A549 (cell line): ENCODE measurements around the gene PPIL4. TPM values are rescaled to one million over a fixed set of nuclear protein-coding genes. Genes with fewer than 3 reads are reported as not detected.
"Not testable (repeated sequence)": the region's sequence is repeated elsewhere in the genome, so short reads cannot be mapped to it uniquely, and the experiment has no call there.

Experiments
- ATAC-seq, 2 experiments: fragments of 200-7000 bp in 1 of 2; fragments of >200 bp in 1 of 2; cut with Nextera tagmentation in 1 of 2; cut with Tn5 transposase in 1 of 2; 3 replicates each; pipeline versions ENCODE4 v1.8.0 to v1.9.1; 2018 to 2020; ENCODE audit warnings: mild to moderate bottlenecking in 1 of 2, moderate library complexity in 1 of 2
- CTCF ChIA-PET: fragments of 300-600 bp; sonication (Branson Sonifier 250); formaldehyde crosslinking; extraction: SDS; loops from one replicate; lab custom pipeline; 2021; ENCODE audit warnings: antibody characterized with exemption, inconsistent platforms; lab: Yijun Ruan, JAX
- POLR2A ChIA-PET: fragments of 350-600 bp; formaldehyde crosslinking; extraction: SDS; loops from one replicate; lab custom pipeline; 2021; ENCODE audit warnings: antibody characterized with exemption, inconsistent platforms; lab: Yijun Ruan, JAX
- DNase-seq, 2 experiments: peaks; one replicate each; pipeline versions ENCODE4 v3.0.0 to v3.0.0-alpha.2; 2011 to 2016; ENCODE audit warnings: low read depth in 1 of 2, low spot score in 1 of 2
- FAIRE-seq: peaks from 2 replicates; lab custom pipeline; 2011; peaks lifted over from hg19 to GRCh38; lab: Jason Lieb, UNC
- H3K27ac ChIP-seq, 2 experiments: fragments of >200 bp; sonication (Bioruptor Twin); formaldehyde crosslinking; 3 replicates each; pipeline ENCODE4 v1.5.1; 2016 to 2017
- H3K4me1 ChIP-seq: fragments of >200 bp; sonication (Bioruptor Twin); formaldehyde crosslinking; 3 replicates; pipeline ENCODE4 v1.6.1; 2016
- H3K4me2 ChIP-seq: fragments of >200 bp; sonication (Bioruptor Twin); formaldehyde crosslinking; 3 replicates; pipeline ENCODE4 v1.6.1; 2016
- H3K4me3 ChIP-seq: fragments of >200 bp; sonication (Bioruptor Twin); formaldehyde crosslinking; 3 replicates; pipeline ENCODE4 v1.5.1; 2016
- H3K9me3 ChIP-seq: fragments of >200 bp; sonication (Bioruptor Twin); formaldehyde crosslinking; 3 replicates; pipeline ENCODE4 v1.6.1; 2016
- ATOH8 ChIP-seq: fragments of 250-450 bp; sonication (Bioruptor Pico); IDR thresholded peaks from 2 replicates; pipeline ENCODE4 v1.5.0; 2020; ENCODE audit warnings: low read depth, mild to moderate bottlenecking, moderate library complexity
- BHLHE40 ChIP-seq: IDR thresholded peaks from 2 replicates; pipeline ENCODE4 v1.6.1; 2012; ENCODE audit warnings: low read depth, low read length, inconsistent platforms
- CEBPB ChIP-seq, 2 experiments: fragments of >200 bp in 1 of 2; sonication (Bioruptor Twin) in 1 of 2; formaldehyde crosslinking in 1 of 2; IDR thresholded peaks; 2 replicates each; pipeline ENCODE4 v1.6.1; 2012 to 2016
- CHD2 ChIP-seq: fragments of 150-350 bp; IDR thresholded peaks from 2 replicates; pipeline ENCODE4 v1.6.1; 2014; ENCODE audit warnings: low read length; ENCODE audit not compliant: partially characterized antibody
- ESRRA ChIP-seq: fragments of 150-350 bp; IDR thresholded peaks from 2 replicates; pipeline ENCODE4 v1.6.1; 2014; ENCODE audit warnings: mild to moderate bottlenecking, low read length, borderline replicate concordance
- FOSL2 ChIP-seq, 2 experiments: fragments of 450-650 bp in 1 of 2; fragments of >200 bp in 1 of 2; sonication (Bioruptor Twin) in 1 of 2; formaldehyde crosslinking; IDR thresholded peaks; 2 replicates each; pipeline versions ENCODE4 v1.5.0 to v1.6.1; 2016 to 2020; ENCODE audit warnings: mild to moderate bottlenecking in 1 of 2, moderate library complexity in 1 of 2
- HDAC2 ChIP-seq: fragments of 200-600 bp; sonication (generic); IDR thresholded peaks from 2 replicates; pipeline ENCODE4 v1.6.1; 2016
- HES2 ChIP-seq: fragments of >200 bp; sonication (Bioruptor Twin); formaldehyde crosslinking; IDR thresholded peaks from 2 replicates; pipeline ENCODE4 v1.6.1; 2016
- HOXB5 ChIP-seq: fragments of 250-450 bp; sonication (Bioruptor Pico); IDR thresholded peaks from 2 replicates; pipeline ENCODE4 v1.5.0; 2020; ENCODE audit warnings: mild to moderate bottlenecking, moderate library complexity
- JUNB ChIP-seq: fragments of >200 bp; sonication (Bioruptor Twin); formaldehyde crosslinking; IDR thresholded peaks from 2 replicates; pipeline ENCODE4 v1.6.1; 2016
- KDM5A ChIP-seq: fragments of 200-600 bp; sonication (generic); IDR thresholded peaks from 2 replicates; pipeline ENCODE4 v1.6.1; 2016; ENCODE audit warnings: antibody characterized with exemption, mild to moderate bottlenecking
- MAFK ChIP-seq: fragments of 450-650 bp; IDR thresholded peaks from 2 replicates; pipeline ENCODE4 v1.6.1; 2014; ENCODE audit not compliant: partially characterized antibody
- MAX ChIP-seq: IDR thresholded peaks from 2 replicates; pipeline ENCODE4 v1.6.1; 2012
- NR3C1 ChIP-seq: fragments of >200 bp; sonication (Bioruptor Twin); formaldehyde crosslinking; IDR thresholded peaks from 3 replicates; pipeline ENCODE4 v1.6.1; 2017
- PHF8 ChIP-seq: fragments of 200-600 bp; sonication (generic); IDR thresholded peaks from 2 replicates; pipeline ENCODE4 v1.6.1; 2016; ENCODE audit warnings: low read depth, mild to moderate bottlenecking, antibody characterized with exemption, moderate library complexity, borderline replicate concordance
- POLR2AphosphoS2 ChIP-seq: conservative IDR thresholded peaks from 2 replicates; pipeline ENCODE4 v1.6.1; 2012; ENCODE audit warnings: low read length, improper control_type of control experiment, inconsistent platforms
- RARB ChIP-seq: fragments of 250-450 bp; sonication (Bioruptor Pico); IDR thresholded peaks from 2 replicates; pipeline ENCODE4 v1.8.0; 2021; ENCODE audit warnings: mild to moderate bottlenecking, moderate library complexity
- TFCP2L1 ChIP-seq: fragments of 250-450 bp; sonication (Bioruptor Pico); IDR thresholded peaks from 2 replicates; pipeline ENCODE4 v1.5.0; 2021; ENCODE audit warnings: mild to moderate bottlenecking
- USF2 ChIP-seq: fragments of 450-650 bp; IDR thresholded peaks from 2 replicates; pipeline ENCODE4 v1.6.1; 2014; ENCODE audit warnings: antibody characterized with exemption
- WGBS: methylation state at CpG from one replicate; pipeline ENCODE4 v1.1.6; 2017; ENCODE audit errors: missing lambda C conversion rate; 5-methylcytosine and 5-hydroxymethylcytosine counted together
- polyA plus RNA-seq, 4 experiments: library from polyadenylated mRNA; depleted of rRNA in 3 of 4; stranded (reverse); fragments of >200 nt; fragmentation: RNase III in 1 of 4; extraction: RNeasy Plus Mini Kit Qiagen cat#74134 plus additional on column Dnase treatment in 1 of 4; gene quantifications; 2 replicates in 3 of 4; 3 replicates in 1 of 4; pipeline ENCODE4 v1.2.3, GENCODE V29; 2011 to 2017

The PPIL4 gene
- polyA plus RNA-seq, 2 of the 4 experiments (the other 2 are of a cell fraction), result 12.1 to 17.2 TPM

- 21% methylated on average over 5 of the region's 6 CpGs for WGBS
- ATAC-seq (peak; percentile 70 to 82; a peak in 5 of 6 replicates), DNase-seq (peak; percentile 10 to 53)
- POLR2A ChIA-PET; H3K4me3 ChIP-seq; H3K9me3 ChIP-seq; FAIRE-seq; CTCF ChIA-PET; TF ChIP-seq FOSL2 (IDR thresholded peaks at IDR 0.05): not testable (repeated sequence)
- Histone ChIP-seq H3K27ac (peak overlapping the region in 1 of 2 experiments; percentile 40; a peak in 1 of 6 replicates), H3K4me1 (peaks cover 14% of the 10 kb centered on the region), H3K4me2 (peak overlapping the region; percentile 35)
- peak; percentile 26; the same call in 1 of the 2 replicates for TF ChIP-seq JUNB
- 0 out of 2 replicates have a peak, but pooled peaks have one; percentile 15 for TF ChIP-seq MAX
- TF ChIP-seq FOSL2 (CRISPR knock-in tag; IDR thresholded peaks at IDR 0.05), result peak; percentile 47
Measured at GRCh38 chr6:149496597-149496996, 49.2 kb downstream of the PPIL4 start.

- DNase-seq, H3K4me3 ChIP-seq, POLR2A ChIA-PET, H3K9me3 ChIP-seq, H3K4me2 ChIP-seq, ATAC-seq, FAIRE-seq, H3K27ac ChIP-seq: not testable (repeated sequence)
- H3K4me1 ChIP-seq, result peaks cover 14% of the 10 kb centered on the region
- CTCF ChIA-PET, result interaction anchor here (0.6 kb wide), 1 partner anchor 42 kb away, joined by 3 read pairs; no protein-coding TSS in a partner anchor
- 96% methylated on average over 11 of the region's 11 CpGs for WGBS
Measured at GRCh38 chr6:149495349-149496016, 50.4 kb downstream of the PPIL4 start.

GRCh38 chr6:149494810-149495209 lies 51.0 kb downstream of the PPIL4 start:
- H3K4me1 ChIP-seq, result peaks cover 14% of the 10 kb centered on the region
- H3K27ac ChIP-seq, H3K4me2 ChIP-seq, H3K9me3 ChIP-seq, DNase-seq, ATAC-seq, H3K4me3 ChIP-seq, FAIRE-seq: not testable (repeated sequence)
- CTCF ChIA-PET, result interaction anchor here (0.6 kb wide), 1 partner anchor 41 kb away, joined by 3 read pairs; no protein-coding TSS in a partner anchor
- POLR2A ChIA-PET, result interaction anchor here (0.7 kb wide), 1 partner anchor 51 kb away, joined by 4 read pairs; the partner anchor contains the start of gene PPIL4
- WGBS, result 79% methylated on average over 4 of the region's 4 CpGs

GRCh38 chr6:149493761-149494320 lies 52.0 kb downstream of the PPIL4 start:
- ChIA-PET POLR2A (no interaction called here), CTCF (interaction anchor here (0.9 to 1.5 kb wide), 2 partner anchors 8 to 9 kb away, joined by 3 read pairs; no protein-coding TSS in a partner anchor)
- Histone ChIP-seq H3K9me3 (no peaks in the 10 kb centered on the region), H3K4me1 (peaks cover 14% of the 10 kb centered on the region), H3K4me2 (no peak overlapping the region), H3K27ac (no peak overlapping the region), H3K4me3 (no peak overlapping the region)
- DNase-seq (no peak), ATAC-seq (no peak), FAIRE-seq (no peak)
- TF ChIP-seq BHLHE40 (no peak), USF2 (no peak), PHF8 (no peak), CEBPB (IDR thresholded peaks at IDR 0.05) (no peak), HDAC2 (no peak), MAFK (no peak), NR3C1 (no peak), TFCP2L1 (CRISPR knock-in tag) (no peak), RARB (CRISPR knock-in tag) (no peak), ESRRA (no peak)
- WGBS, result 93% methylated on average over 7 of the region's 7 CpGs

- ATAC-seq, result no peak
- Histone ChIP-seq H3K9me3 (no peaks in the 10 kb centered on the region), H3K4me1 (peaks cover 14% of the 10 kb centered on the region), H3K4me2 (no peak overlapping the region), H3K27ac (no peak overlapping the region), H3K4me3 (no peak overlapping the region)
- ChIA-PET POLR2A (no interaction called here), CTCF (interaction anchor here (1.5 kb wide), 1 partner anchor 10 kb away, joined by 3 read pairs; no protein-coding TSS in a partner anchor)
- no peak for TF ChIP-seq NR3C1
- TF ChIP-seq ATOH8 (CRISPR knock-in tag), result no peak
- TF ChIP-seq HDAC2, result no peak
- no peak for TF ChIP-seq HOXB5 (CRISPR knock-in tag)
- TF ChIP-seq CHD2, result no peak
- no peak for TF ChIP-seq KDM5A
- TF ChIP-seq JUNB, result no peak
- no peak for TF ChIP-seq ESRRA
- no peak for TF ChIP-seq POLR2AphosphoS2
- no peak for TF ChIP-seq HES2
- WGBS, result 91% methylated on average over 4 of the region's 4 CpGs
- FAIRE-seq, result no peak
- DNase-seq, result no peak
Measured at GRCh38 chr6:149492798-149493343, 53.0 kb downstream of the PPIL4 start.
